ENCODE results near the gene HEMGN. TPM values are rescaled to one million over a fixed set of nuclear protein-coding genes. Genes with fewer than 3 reads are reported as not detected.
"Not testable (repeated sequence)": the region's sequence is repeated elsewhere in the genome, so short reads cannot be mapped to it uniquely, and the experiment has no call there.

The HEMGN gene
- total RNA-seq, 3 donors from 2014 or later (not counting 1 experiment from before 2014, with no cell fraction given) = 0.47 to 0.75 (median 0.75) TPM

- no peak overlapping the region for H3K4me3 Mint-ChIP-seq
- Histone ChIP-seq H3K4me3 (ENCODE audit: low read length) (no peak overlapping the region), H3K36me3 (ENCODE audit: control insufficient read depth, insufficient read depth, low read length) (no peaks in the 10 kb centered on the region), H3K4me1 (ENCODE audit: control insufficient read depth, insufficient read depth, low read length) (peaks cover 8% of the 10 kb centered on the region), H3K27ac (ENCODE audit: low read length) (no peak overlapping the region), H3K27me3 (ENCODE audit: control insufficient read depth, insufficient read depth, low read length) (no peaks in the 10 kb centered on the region), H3K9me3 (ENCODE audit: control insufficient read depth, insufficient read depth, low read length) (no peaks in the 10 kb centered on the region)
- ATAC-seq = no peak
- no peaks in the 10 kb centered on the region for H3K27me3 Mint-ChIP-seq (ENCODE audit: low read depth in 2 of 2)
- TF ChIP-seq, protein P1, sequence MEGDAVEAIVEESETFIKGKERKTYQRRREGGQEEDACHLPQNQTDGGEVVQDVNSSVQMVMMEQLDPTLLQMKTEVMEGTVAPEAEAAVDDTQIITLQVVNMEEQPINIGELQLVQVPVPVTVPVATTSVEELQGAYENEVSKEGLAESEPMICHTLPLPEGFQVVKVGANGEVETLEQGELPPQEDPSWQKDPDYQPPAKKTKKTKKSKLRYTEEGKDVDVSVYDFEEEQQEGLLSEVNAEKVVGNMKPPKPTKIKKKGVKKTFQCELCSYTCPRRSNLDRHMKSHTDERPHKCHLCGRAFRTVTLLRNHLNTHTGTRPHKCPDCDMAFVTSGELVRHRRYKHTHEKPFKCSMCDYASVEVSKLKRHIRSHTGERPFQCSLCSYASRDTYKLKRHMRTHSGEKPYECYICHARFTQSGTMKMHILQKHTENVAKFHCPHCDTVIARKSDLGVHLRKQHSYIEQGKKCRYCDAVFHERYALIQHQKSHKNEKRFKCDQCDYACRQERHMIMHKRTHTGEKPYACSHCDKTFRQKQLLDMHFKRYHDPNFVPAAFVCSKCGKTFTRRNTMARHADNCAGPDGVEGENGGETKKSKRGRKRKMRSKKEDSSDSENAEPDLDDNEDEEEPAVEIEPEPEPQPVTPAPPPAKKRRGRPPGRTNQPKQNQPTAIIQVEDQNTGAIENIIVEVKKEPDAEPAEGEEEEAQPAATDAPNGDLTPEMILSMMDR (IDR thresholded peaks at IDR 0.05) = no peak
- no peaks in the 10 kb centered on the region for H3K36me3 Mint-ChIP-seq
- H3K4me1 Mint-ChIP-seq = peaks cover 0 to 9% of the 10 kb centered on the region in 2 donors
- intact Hi-C loops (cut with micrococcal nuclease) = loop anchor here (5.0 kb wide), 2 partner anchors 43 to 52 kb away; partner anchors contain the start of gene HEMGN
- H3K27ac Mint-ChIP-seq = no peak overlapping the region
- no peak for DNase-seq
- H3K9me3 Mint-ChIP-seq = no peaks in the 10 kb centered on the region
- WGBS (ENCODE audit: insufficient coverage) = 81% methylated on average over 3 of the region's 7 CpGs
Observed at GRCh38 chr9:97979788-97980478, 42.0 kb upstream of the HEMGN start.

GRCh38 chr9:97978371-97979130 lies 40.6 kb upstream of the HEMGN start:
- H3K36me3 ChIP-seq (ENCODE audit: control insufficient read depth, insufficient read depth, low read length) = no peaks in the 10 kb centered on the region
- H3K9me3 ChIP-seq (ENCODE audit: control insufficient read depth, insufficient read depth, low read length) = no peaks in the 10 kb centered on the region
- DNase-seq (no peak), ATAC-seq (no peak)
- no peaks in the 10 kb centered on the region for H3K27me3 ChIP-seq (ENCODE audit: control insufficient read depth, insufficient read depth, low read length)
- Mint-ChIP-seq H3K4me3 (no peak overlapping the region), H3K9me3 (no peaks in the 10 kb centered on the region), H3K27ac (no peak overlapping the region), H3K4me1 (peaks cover 0 to 9% of the 10 kb centered on the region in 2 donors), H3K27me3 (ENCODE audit: low read depth in 2 of 2) (no peaks in the 10 kb centered on the region), H3K36me3 (no peaks in the 10 kb centered on the region)
- TF ChIP-seq, protein P1 (IDR thresholded peaks at IDR 0.05) = no peak
- no peak overlapping the region for H3K4me3 ChIP-seq (ENCODE audit: low read length)
- no peak overlapping the region for H3K27ac ChIP-seq (ENCODE audit: low read length)
- intact Hi-C loops (cut with micrococcal nuclease) = no loop called here
- 93% methylated on average over 3 of the region's 3 CpGs for WGBS (ENCODE audit: insufficient coverage)
- H3K4me1 ChIP-seq (ENCODE audit: control insufficient read depth, insufficient read depth, low read length) = peaks cover 7% of the 10 kb centered on the region

DNA sequence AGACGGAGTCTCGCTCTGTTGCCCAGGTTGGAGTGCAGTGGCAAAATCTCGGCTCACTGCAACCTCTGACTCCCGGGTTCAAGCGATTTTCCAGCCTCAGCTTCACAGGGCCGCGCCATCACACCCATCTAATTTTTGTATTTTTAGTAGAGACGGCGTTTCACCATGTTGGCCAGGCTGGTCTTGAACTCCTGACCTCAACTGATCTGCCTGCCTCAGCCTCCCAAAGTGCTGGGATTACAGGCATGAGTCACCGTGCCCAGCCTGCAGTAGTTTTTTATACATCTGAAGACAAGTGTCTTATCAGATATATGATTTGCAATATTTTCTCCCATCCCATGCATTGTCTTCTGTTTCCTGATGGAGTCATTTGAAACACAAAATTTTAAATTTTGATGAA lies 38.7 kb upstream of the HEMGN start:
- H3K4me1 ChIP-seq (ENCODE audit: control insufficient read depth, insufficient read depth, low read length); H3K4me3 ChIP-seq (ENCODE audit: low read length); H3K4me3 Mint-ChIP-seq; H3K27ac ChIP-seq (ENCODE audit: low read length); ATAC-seq; H3K36me3 ChIP-seq (ENCODE audit: control insufficient read depth, insufficient read depth, low read length); H3K4me1 Mint-ChIP-seq; H3K27ac Mint-ChIP-seq; DNase-seq; H3K9me3 Mint-ChIP-seq; H3K36me3 Mint-ChIP-seq; H3K27me3 ChIP-seq (ENCODE audit: control insufficient read depth, insufficient read depth, low read length); H3K9me3 ChIP-seq (ENCODE audit: control insufficient read depth, insufficient read depth, low read length); intact Hi-C loops (cut with micrococcal nuclease): not testable (repeated sequence)
- 98% methylated on average over 10 of the region's 10 CpGs for WGBS (ENCODE audit: insufficient coverage)
- H3K27me3 Mint-ChIP-seq (ENCODE audit: low read depth in 2 of 2) = peaks cover 3 to 11% of the 10 kb centered on the region in 2 donors

- H3K27me3 ChIP-seq (ENCODE audit: control insufficient read depth, insufficient read depth, low read length) = no peaks in the 10 kb centered on the region
- WGBS (ENCODE audit: insufficient coverage) = 23% methylated on average over 1 of the region's 1 CpG
- no peaks in the 10 kb centered on the region for H3K4me1 Mint-ChIP-seq
- H3K36me3 ChIP-seq (ENCODE audit: control insufficient read depth, insufficient read depth, low read length) = no peaks in the 10 kb centered on the region
- DNase-seq = no peak
- H3K4me3 ChIP-seq (ENCODE audit: low read length) = no peak overlapping the region
- TF ChIP-seq, protein P1 (IDR thresholded peaks at IDR 0.05) = no peak
- no peak overlapping the region for H3K27ac ChIP-seq (ENCODE audit: low read length)
- no peak overlapping the region for H3K27ac Mint-ChIP-seq
- H3K9me3 Mint-ChIP-seq = no peaks in the 10 kb centered on the region
- H3K4me3 Mint-ChIP-seq = no peak overlapping the region
- no peaks in the 10 kb centered on the region for H3K36me3 Mint-ChIP-seq
- ATAC-seq = no peak
- H3K27me3 Mint-ChIP-seq (ENCODE audit: low read depth in 2 of 2) = peaks cover 3 to 11% of the 10 kb centered on the region in 2 donors
- H3K4me1 ChIP-seq (ENCODE audit: control insufficient read depth, insufficient read depth, low read length) = no peaks in the 10 kb centered on the region
- H3K9me3 ChIP-seq (ENCODE audit: control insufficient read depth, insufficient read depth, low read length) = no peaks in the 10 kb centered on the region
- intact Hi-C loops (cut with micrococcal nuclease) = no loop called here
Observed at GRCh38 chr9:97975376-97975775, 37.4 kb upstream of the HEMGN start.
